Measurements from ENCODE around the gene EIF6.

Gene EIF6

GRCh38 chr20:35232575-35232974 is 52.0 kb downstream of the EIF6 start:
- H3K27me3 ChIP-seq (replicated peaks) = peaks cover 1% of the 10 kb centered on the region
- no peaks in the 10 kb centered on the region for H3K36me3 ChIP-seq (replicated peaks)
- no peak overlapping the region for H3K27ac ChIP-seq
- H3K4me3 ChIP-seq (ENCODE audit: low read depth, low read length) = no peak overlapping the region
- in situ Hi-C loops (cut with HindIII; ENCODE audit: low pct_ligation_motif_present, low sequenced_read_pairs) = no loop called here
- TF ChIP-seq, protein P1, sequence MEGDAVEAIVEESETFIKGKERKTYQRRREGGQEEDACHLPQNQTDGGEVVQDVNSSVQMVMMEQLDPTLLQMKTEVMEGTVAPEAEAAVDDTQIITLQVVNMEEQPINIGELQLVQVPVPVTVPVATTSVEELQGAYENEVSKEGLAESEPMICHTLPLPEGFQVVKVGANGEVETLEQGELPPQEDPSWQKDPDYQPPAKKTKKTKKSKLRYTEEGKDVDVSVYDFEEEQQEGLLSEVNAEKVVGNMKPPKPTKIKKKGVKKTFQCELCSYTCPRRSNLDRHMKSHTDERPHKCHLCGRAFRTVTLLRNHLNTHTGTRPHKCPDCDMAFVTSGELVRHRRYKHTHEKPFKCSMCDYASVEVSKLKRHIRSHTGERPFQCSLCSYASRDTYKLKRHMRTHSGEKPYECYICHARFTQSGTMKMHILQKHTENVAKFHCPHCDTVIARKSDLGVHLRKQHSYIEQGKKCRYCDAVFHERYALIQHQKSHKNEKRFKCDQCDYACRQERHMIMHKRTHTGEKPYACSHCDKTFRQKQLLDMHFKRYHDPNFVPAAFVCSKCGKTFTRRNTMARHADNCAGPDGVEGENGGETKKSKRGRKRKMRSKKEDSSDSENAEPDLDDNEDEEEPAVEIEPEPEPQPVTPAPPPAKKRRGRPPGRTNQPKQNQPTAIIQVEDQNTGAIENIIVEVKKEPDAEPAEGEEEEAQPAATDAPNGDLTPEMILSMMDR (IDR thresholded peaks at IDR 0.05; ENCODE audit: low read depth, low read length, missing control alignments) = no peak
- DNase-seq = peak; percentile 50
